Mesenchymal stem cell (in vitro differentiated cells and primary cell): ENCODE results near the gene AFTPH.

Experiments used
- DNase-seq: peaks from one replicate; pipeline ENCODE4 v3.0.0-alpha.2; 2013
- H2AFZ ChIP-seq: one replicate; pipeline ENCODE4 v1.6.1; 2013; ENCODE audit warnings: low read depth, mild to moderate bottlenecking, control low read depth, inconsistent platforms, low read length, moderate library complexity
- H2AK5ac ChIP-seq: 2 replicates; pipeline ENCODE4 v1.6.1; 2013; ENCODE audit warnings: low read length, moderate library complexity, mild to moderate bottlenecking, inconsistent platforms; ENCODE audit not compliant: severe bottlenecking
- H2BK120ac ChIP-seq: one replicate; pipeline ENCODE4 v1.6.1; 2013; ENCODE audit warnings: low read depth, mild to moderate bottlenecking, inconsistent platforms, low read length, moderate library complexity
- H2BK12ac ChIP-seq, 2 experiments: one replicate each; pipeline ENCODE4 v1.6.1; 2013; ENCODE audit warnings: inconsistent platforms in 2 of 2, low read length in 2 of 2, mild to moderate bottlenecking in 2 of 2, moderate library complexity in 2 of 2, control low read depth in 1 of 2
- H2BK15ac ChIP-seq: one replicate; pipeline ENCODE4 v1.6.1; 2013; ENCODE audit warnings: mild to moderate bottlenecking, low read depth, inconsistent platforms; ENCODE audit not compliant: poor library complexity, severe bottlenecking
- H2BK5ac ChIP-seq: 2 replicates; pipeline ENCODE4 v1.6.1; 2013; ENCODE audit warnings: low read depth, mild to moderate bottlenecking, low read length, control low read depth, inconsistent platforms; ENCODE audit not compliant: poor library complexity, severe bottlenecking
- H3K14ac ChIP-seq, 2 experiments: one replicate each; pipeline ENCODE4 v1.6.1; 2013; ENCODE audit warnings: inconsistent platforms in 2 of 2, low read length in 2 of 2, control low read depth in 1 of 2, mild to moderate bottlenecking in 1 of 2, moderate library complexity in 1 of 2
- H3K18ac ChIP-seq, 2 experiments: one replicate each; pipeline ENCODE4 v1.6.1; 2013; ENCODE audit warnings: inconsistent platforms in 2 of 2, low read length in 2 of 2, control low read depth in 1 of 2, low read depth in 1 of 2, mild to moderate bottlenecking in 1 of 2
- H3K23ac ChIP-seq, 2 experiments: one replicate each; pipeline ENCODE4 v1.6.1; 2013; ENCODE audit warnings: inconsistent platforms in 2 of 2, low read length in 2 of 2, mild to moderate bottlenecking in 2 of 2, moderate library complexity in 2 of 2, control low read depth in 1 of 2
- H3K27ac ChIP-seq: 2 replicates; pipeline ENCODE4 v1.5.1; 2013; ENCODE audit warnings: mild to moderate bottlenecking, moderate library complexity, low read length, control low read depth, inconsistent platforms; ENCODE audit not compliant: poor library complexity, severe bottlenecking
- H3K27me3 ChIP-seq, 2 experiments: 2 replicates each; pipeline versions ENCODE4 v1.6.1 to v1.7.0; 2013; ENCODE audit warnings: low read length in 2 of 2, mild to moderate bottlenecking in 2 of 2, moderate library complexity in 2 of 2, control low read depth in 1 of 2, inconsistent platforms in 1 of 2; ENCODE audit not compliant: control insufficient read depth in 1 of 2, insufficient read depth in 1 of 2
- H3K36me3 ChIP-seq, 2 experiments: 2 replicates each; pipeline versions ENCODE4 v1.6.1 to v1.7.0; 2013; ENCODE audit warnings: low read length in 2 of 2, control low read depth in 1 of 2, inconsistent platforms in 1 of 2, low read depth in 1 of 2, mild to moderate bottlenecking in 1 of 2; ENCODE audit not compliant: insufficient read depth in 2 of 2, control insufficient read depth in 1 of 2
- H3K4ac ChIP-seq, 2 experiments: one replicate each; pipeline ENCODE4 v1.6.1; 2013; ENCODE audit warnings: inconsistent platforms in 2 of 2, low read length in 2 of 2, mild to moderate bottlenecking in 2 of 2, moderate library complexity in 2 of 2, control low read depth in 1 of 2, low read depth in 1 of 2
- H3K4me1 ChIP-seq: 2 replicates; pipeline ENCODE4 v1.6.1; 2013; ENCODE audit warnings: low read depth, low read length, control low read depth; ENCODE audit not compliant: control insufficient read depth, insufficient read depth
- H3K4me2 ChIP-seq: 2 replicates; pipeline ENCODE4 v1.6.1; 2013; ENCODE audit warnings: low read length, mild to moderate bottlenecking, inconsistent platforms; ENCODE audit not compliant: poor library complexity, severe bottlenecking
- H3K4me3 ChIP-seq, 2 experiments: 2 replicates each; pipeline versions ENCODE4 v1.5.1 to v1.7.0; 2013; ENCODE audit warnings: low read length in 2 of 2, mild to moderate bottlenecking in 2 of 2, control low read depth in 1 of 2, low read depth in 1 of 2; ENCODE audit not compliant: insufficient read depth in 1 of 2
- H3K79me1 ChIP-seq: replicated peaks from 2 replicates; pipeline ENCODE4 v1.6.1; 2013; ENCODE audit warnings: mild to moderate bottlenecking, control low read depth, low read length, inconsistent platforms; ENCODE audit not compliant: poor library complexity, severe bottlenecking
- H3K9ac ChIP-seq: 2 replicates; pipeline ENCODE4 v1.7.0; 2013; ENCODE audit warnings: mild to moderate bottlenecking, low read length, moderate library complexity
- H3K9me3 ChIP-seq: 2 replicates; pipeline ENCODE4 v1.7.0; 2013; ENCODE audit warnings: mild to moderate bottlenecking, low read length; ENCODE audit not compliant: control insufficient read depth
- H4K8ac ChIP-seq: one replicate; pipeline ENCODE4 v1.6.1; 2013; ENCODE audit warnings: inconsistent platforms, mild to moderate bottlenecking, low read length, moderate library complexity
- H4K91ac ChIP-seq: one replicate; pipeline ENCODE4 v1.6.1; 2013; ENCODE audit warnings: mild to moderate bottlenecking, low read length, inconsistent platforms
- WGBS: methylation state at CpG from one replicate; pipeline ENCODE4 v1.1.7; 2013; ENCODE audit warnings: mixed read lengths; 5-methylcytosine and 5-hydroxymethylcytosine counted together

The AFTPH gene

DNA sequence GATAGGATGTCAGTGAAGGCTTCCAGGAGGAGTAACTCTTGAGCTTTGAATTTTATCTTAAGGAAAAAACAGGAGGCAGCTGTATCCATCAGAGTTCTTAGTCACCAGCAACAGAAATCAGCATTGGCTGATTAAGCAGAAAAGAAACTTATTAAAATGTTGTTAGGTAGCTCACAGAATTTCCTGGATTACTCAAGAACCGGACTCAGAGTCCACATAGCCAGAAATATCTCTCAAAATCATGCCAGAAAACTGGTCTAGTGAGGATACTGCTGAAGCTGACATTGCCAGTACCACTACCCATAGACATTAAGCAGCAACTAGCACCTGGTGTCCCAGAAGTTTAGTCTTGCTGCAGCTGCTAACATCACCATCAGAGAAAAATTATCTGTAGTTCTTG lies 10.1 kb upstream of the AFTPH start:
- Histone ChIP-seq H4K91ac (no peak overlapping the region), H3K27me3 (peaks cover 20 to 36% of the 10 kb centered on the region in 2 experiments), H3K18ac (no peak overlapping the region), H3K4me3 (no peak overlapping the region), H3K27ac (no peak overlapping the region), H3K79me1 (no peaks in the 10 kb centered on the region), H3K4ac (no peak overlapping the region), H2AFZ (no peak overlapping the region), H3K23ac (no peak overlapping the region), H2BK5ac (no peak overlapping the region), H2BK120ac (no peak overlapping the region), H2BK12ac (no peak overlapping the region), H4K8ac (no peak overlapping the region), H2BK15ac (no peak overlapping the region), H3K9ac (no peak overlapping the region), H3K9me3 (no peaks in the 10 kb centered on the region), H3K4me1 (no peaks in the 10 kb centered on the region), H3K14ac (no peak overlapping the region), H3K4me2 (no peak overlapping the region), H2AK5ac (no peak overlapping the region), H3K36me3 (no peaks in the 10 kb centered on the region)
- WGBS = 55% methylated on average over 1 of the region's 1 CpG
- peak; percentile 20 for DNase-seq

GRCh38 chr2:64515086-64515485 lies 9.0 kb upstream of the AFTPH start:
- no peak overlapping the region for H2BK15ac ChIP-seq
- no peaks in the 10 kb centered on the region for H3K9me3 ChIP-seq
- no peak overlapping the region for H3K18ac ChIP-seq
- no peak overlapping the region for H3K4me3 ChIP-seq
- no peak overlapping the region for H4K91ac ChIP-seq
- H3K36me3 ChIP-seq = no peaks in the 10 kb centered on the region
- no peak overlapping the region for H2AK5ac ChIP-seq
- H3K27ac ChIP-seq = no peak overlapping the region
- H3K27me3 ChIP-seq = peaks cover 20 to 39% of the 10 kb centered on the region in 2 experiments
- no peak overlapping the region for H2AFZ ChIP-seq
- no peak overlapping the region for H3K4me2 ChIP-seq
- no peaks in the 10 kb centered on the region for H3K79me1 ChIP-seq
- DNase-seq = no peak
- no peak overlapping the region for H3K14ac ChIP-seq
- H4K8ac ChIP-seq = no peak overlapping the region
- H2BK12ac ChIP-seq = no peak overlapping the region
- H3K4ac ChIP-seq = no peak overlapping the region
- H3K9ac ChIP-seq = no peak overlapping the region
- no peak overlapping the region for H2BK5ac ChIP-seq
- WGBS = 91% methylated on average over 2 of the region's 3 CpGs
- no peak overlapping the region for H3K23ac ChIP-seq
- no peak overlapping the region for H2BK120ac ChIP-seq
- no peaks in the 10 kb centered on the region for H3K4me1 ChIP-seq

DNA sequence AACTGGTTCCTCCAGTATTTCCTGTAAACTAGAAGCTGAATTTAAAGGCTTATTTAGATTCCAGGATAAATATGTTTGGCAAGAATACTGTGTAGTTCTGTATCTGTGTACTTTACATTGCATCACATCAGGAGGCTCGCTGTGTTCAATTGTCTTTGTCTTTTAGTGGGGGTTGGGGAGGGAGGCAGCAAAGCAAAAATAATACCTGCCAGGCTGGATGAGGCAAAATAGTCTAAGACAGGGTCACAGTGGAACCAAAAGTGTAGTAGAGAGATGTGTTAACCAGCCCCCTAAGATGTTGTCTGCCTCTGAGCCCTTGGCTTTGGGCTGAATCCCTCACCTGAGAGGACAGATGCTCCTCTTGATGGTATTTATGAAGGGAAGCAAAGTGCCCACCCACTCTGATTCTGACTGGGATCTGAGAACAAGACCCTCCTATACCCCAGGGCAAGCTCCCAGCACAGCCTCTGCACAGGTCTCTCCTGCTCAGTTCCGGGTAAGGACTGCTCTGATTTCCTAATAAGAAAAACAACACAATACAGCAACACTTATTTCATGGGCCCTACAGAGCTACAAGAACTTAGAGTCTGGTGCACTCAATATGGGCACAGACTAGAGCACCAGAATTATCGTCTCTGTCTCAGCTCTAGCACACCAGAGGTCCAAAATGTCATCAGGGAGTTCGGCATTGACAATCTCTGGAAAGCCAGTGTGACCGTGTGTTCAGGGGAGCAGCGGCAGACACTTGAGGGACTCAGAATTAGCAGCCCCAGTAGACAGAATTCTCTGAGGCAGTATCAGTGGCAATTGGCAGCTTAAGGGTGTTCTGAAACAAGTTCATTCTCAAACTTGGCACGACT lies 7.2 kb upstream of the AFTPH start:
- Histone ChIP-seq H3K36me3 (no peaks in the 10 kb centered on the region), H3K4me2 (no peak overlapping the region), H4K91ac (no peak overlapping the region), H3K23ac (no peak overlapping the region), H3K4me1 (no peaks in the 10 kb centered on the region), H2BK5ac (no peak overlapping the region), H3K9ac (no peak overlapping the region), H3K4me3 (no peak overlapping the region), H2BK15ac (no peak overlapping the region), H2BK12ac (no peak overlapping the region), H3K9me3 (no peaks in the 10 kb centered on the region), H2BK120ac (no peak overlapping the region), H3K27me3 (peaks cover 20 to 40% of the 10 kb centered on the region in 2 experiments), H2AK5ac (no peak overlapping the region), H3K14ac (peak overlapping the region in 1 of 2 experiments; percentile 20), H2AFZ (no peak overlapping the region), H3K79me1 (no peaks in the 10 kb centered on the region), H3K27ac (no peak overlapping the region), H4K8ac (no peak overlapping the region), H3K18ac (no peak overlapping the region), H3K4ac (no peak overlapping the region)
- no peak for DNase-seq
- 82% methylated on average over 7 of the region's 7 CpGs for WGBS

DNA sequence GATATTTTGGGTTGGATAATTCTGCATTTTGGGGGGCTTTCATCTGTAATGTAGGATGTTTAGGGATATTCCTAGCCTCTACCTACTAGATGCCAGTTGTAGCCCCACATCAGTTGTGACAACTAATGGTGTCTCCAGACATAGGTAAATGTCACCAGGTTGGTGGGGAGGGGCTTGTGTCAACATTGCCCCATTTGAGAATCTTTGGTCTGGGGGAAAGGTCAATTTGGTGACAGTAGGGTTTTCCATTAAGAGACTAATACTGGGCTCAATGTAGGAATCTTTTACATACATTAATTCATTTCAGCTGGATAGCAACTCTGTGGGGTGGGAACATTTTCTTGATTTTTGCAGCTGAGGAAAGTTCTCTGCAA lies 6.6 kb upstream of the AFTPH start:
- H2AFZ ChIP-seq = no peak overlapping the region

More for the DNA sequence above, 6.6 kb upstream of the AFTPH start:
- H2BK12ac ChIP-seq = no peak overlapping the region
- H2BK5ac ChIP-seq = no peak overlapping the region
- DNase-seq = no peak
- H3K36me3 ChIP-seq = no peaks in the 10 kb centered on the region
- H2BK120ac ChIP-seq = no peak overlapping the region
- no peaks in the 10 kb centered on the region for H3K9me3 ChIP-seq
- no peak overlapping the region for H2AK5ac ChIP-seq
- no peak overlapping the region for H3K4ac ChIP-seq
- H3K27ac ChIP-seq = no peak overlapping the region
- no peak overlapping the region for H2BK15ac ChIP-seq
- no peaks in the 10 kb centered on the region for H3K4me1 ChIP-seq
- H3K14ac ChIP-seq = no peak overlapping the region
- H3K79me1 ChIP-seq = no peaks in the 10 kb centered on the region
- H3K23ac ChIP-seq = no peak overlapping the region
- H3K27me3 ChIP-seq = peaks cover 20 to 40% of the 10 kb centered on the region in 2 experiments
- no peak overlapping the region for H3K9ac ChIP-seq
- H3K4me2 ChIP-seq = no peak overlapping the region
- no peak overlapping the region for H4K91ac ChIP-seq
- H3K4me3 ChIP-seq = no peak overlapping the region
- no peak overlapping the region for H4K8ac ChIP-seq
- no peak overlapping the region for H3K18ac ChIP-seq
